Measurements from ENCODE around the gene USP30.
"Not testable (repeated sequence)": the region's sequence is repeated elsewhere in the genome, so short reads cannot be mapped to it uniquely, and the experiment has no call there.

USP30 gene

GRCh38 chr12:109052414-109053323, at the start of gene USP30:
USP30 (plus strand) TSS chr12:109052576; CDS start chr12:109052679, 103 bp downstream.
- DNase-seq = peak; percentile 96

GRCh38 chr12:109004017-109004416, 48.4 kb upstream of the USP30 start:
- DNase-seq = no peak

- DNase-seq = no peak
Observed at GRCh38 chr12:109009766-109010165, 42.6 kb upstream of the USP30 start.

- no peak for DNase-seq
Observed at GRCh38 chr12:109010259-109010658, 42.1 kb upstream of the USP30 start.

- no peak for DNase-seq
Observed at GRCh38 chr12:109014984-109015765, 37.2 kb upstream of the USP30 start.

GRCh38 chr12:109016016-109016415, 36.4 kb upstream of the USP30 start:
- DNase-seq = no peak

GRCh38 chr12:109016978-109017377, 35.4 kb upstream of the USP30 start:
- DNase-seq = no peak

GRCh38 chr12:109018296-109018695, 34.1 kb upstream of the USP30 start:
- no peak for DNase-seq

- peak; percentile 47 for DNase-seq
Observed at GRCh38 chr12:109020146-109020795, 32.1 kb upstream of the USP30 start.

- peak; percentile 98 for DNase-seq
Observed at GRCh38 chr12:109020796-109021380, 31.5 kb upstream of the USP30 start, which contains the start of gene SVOP. SVOP (minus strand) TSS chr12:109021068; CDS start chr12:109020868, 200 bp downstream.

GRCh38 chr12:109027767-109028166, 24.6 kb upstream of the USP30 start:
- no peak for DNase-seq

- not testable (repeated sequence) for DNase-seq
Observed at GRCh38 chr12:109028624-109029023, 23.8 kb upstream of the USP30 start.

- DNase-seq = no peak
Observed at GRCh38 chr12:109029411-109029810, 23.0 kb upstream of the USP30 start.

GRCh38 chr12:109033239-109034196, 18.9 kb upstream of the USP30 start:
- DNase-seq = peak; percentile 67

- DNase-seq = no peak
Observed at GRCh38 chr12:109036975-109037374, 15.4 kb upstream of the USP30 start.

GRCh38 chr12:109044241-109044640, 8.1 kb upstream of the USP30 start:
- DNase-seq = no peak

- DNase-seq = no peak
Observed at GRCh38 chr12:109047081-109047805, 5.1 kb upstream of the USP30 start.

- not testable (repeated sequence) for DNase-seq
Observed at GRCh38 chr12:109048706-109049105, 3.7 kb upstream of the USP30 start.

- DNase-seq = not testable (repeated sequence)
Observed at GRCh38 chr12:109049794-109050193, 2.6 kb upstream of the USP30 start.

GRCh38 chr12:109052097-109052413, 321 bp upstream of the USP30 start:
- DNase-seq = no peak
